ENCODE measurements around the gene C19orf85.

C19orf85 gene

DNA sequence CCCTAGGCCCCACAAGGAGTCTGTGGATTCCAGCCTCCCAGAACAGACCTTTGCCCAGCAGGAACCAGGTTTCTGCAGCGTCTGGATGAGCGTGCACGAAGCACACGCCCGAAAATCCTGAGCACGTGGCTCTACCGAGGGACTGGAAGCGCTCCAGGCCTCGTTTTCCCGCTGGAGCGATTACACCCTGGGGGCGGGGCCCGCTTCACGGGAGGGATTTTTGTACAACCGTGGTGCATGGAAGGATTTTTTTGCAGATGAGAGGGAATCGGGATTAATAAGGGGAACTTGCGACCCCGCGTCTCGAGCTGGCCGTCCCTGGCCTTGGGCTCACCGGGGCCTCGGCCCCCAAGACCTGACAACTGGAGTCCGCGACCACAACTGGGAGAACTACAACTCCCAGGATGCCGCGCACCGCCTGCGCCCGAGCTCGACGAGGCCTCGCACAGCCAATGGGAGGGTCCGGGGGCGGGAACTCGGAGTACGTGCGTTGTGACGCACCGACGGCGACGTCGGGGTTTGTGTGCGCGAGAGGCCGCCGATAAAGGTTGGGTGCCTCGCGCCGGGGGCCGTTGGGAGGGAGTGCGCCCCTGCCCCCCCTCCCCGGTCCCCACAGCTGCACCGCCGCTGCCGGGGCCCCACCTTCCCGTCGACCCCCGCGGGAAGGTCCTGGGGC, 11.7 kb upstream of the C19orf85 start, which contains the start of gene ZNF628:
ZNF628 (plus strand) TSS at position 518 of the 676 bp plus-strand sequence. CDS start 3,294 bp downstream, outside the sequence.
- FAIRE-seq, result no peak

DNA sequence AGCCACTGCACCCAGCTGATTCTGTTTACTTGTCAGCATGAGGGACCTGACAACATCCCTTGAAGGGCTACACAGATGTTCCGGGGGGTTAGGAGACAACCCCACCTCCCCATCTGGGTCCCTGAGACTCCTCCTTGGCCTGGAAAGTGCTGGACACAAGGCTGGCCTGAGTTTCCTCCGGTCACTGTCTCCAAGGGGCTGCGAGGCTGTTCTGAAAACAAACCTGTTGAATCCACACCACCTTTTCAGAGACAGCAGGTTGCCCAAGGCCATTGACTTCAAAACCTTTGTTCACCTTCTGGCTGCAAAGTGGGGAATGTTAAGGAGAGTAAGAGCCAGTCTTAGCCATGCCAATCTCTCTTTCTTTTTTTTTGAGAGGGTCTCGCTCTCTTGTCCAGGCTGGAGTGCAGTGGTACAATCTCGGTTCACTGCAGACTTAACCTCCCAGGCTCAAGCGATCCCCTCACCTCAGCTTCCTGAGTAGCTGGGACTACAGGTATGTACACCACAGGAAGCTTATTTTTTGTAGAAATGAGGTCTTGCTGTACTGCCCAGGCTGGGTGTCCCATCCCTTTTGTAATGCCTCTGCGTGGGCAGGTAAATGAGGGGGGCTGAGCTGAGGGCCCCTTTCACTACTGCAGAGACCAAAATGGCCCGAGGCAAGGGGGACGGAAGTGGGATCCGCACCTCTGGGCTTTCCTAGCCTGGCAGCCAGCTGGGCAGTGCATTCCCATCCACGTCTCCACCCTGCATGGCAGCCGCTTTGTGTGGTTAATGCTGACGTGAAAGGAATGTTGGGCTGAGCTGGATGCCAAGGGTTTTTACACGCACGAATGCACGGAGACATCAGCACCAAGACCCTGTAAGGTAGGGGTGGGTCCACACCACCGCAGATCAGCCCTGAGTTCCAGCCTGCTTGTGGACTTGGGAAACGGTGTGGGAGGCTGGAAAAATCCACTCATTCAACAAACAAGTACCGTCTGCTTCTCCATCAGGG, 10.0 kb upstream of the C19orf85 start:
- FAIRE-seq, result no peak

DNA sequence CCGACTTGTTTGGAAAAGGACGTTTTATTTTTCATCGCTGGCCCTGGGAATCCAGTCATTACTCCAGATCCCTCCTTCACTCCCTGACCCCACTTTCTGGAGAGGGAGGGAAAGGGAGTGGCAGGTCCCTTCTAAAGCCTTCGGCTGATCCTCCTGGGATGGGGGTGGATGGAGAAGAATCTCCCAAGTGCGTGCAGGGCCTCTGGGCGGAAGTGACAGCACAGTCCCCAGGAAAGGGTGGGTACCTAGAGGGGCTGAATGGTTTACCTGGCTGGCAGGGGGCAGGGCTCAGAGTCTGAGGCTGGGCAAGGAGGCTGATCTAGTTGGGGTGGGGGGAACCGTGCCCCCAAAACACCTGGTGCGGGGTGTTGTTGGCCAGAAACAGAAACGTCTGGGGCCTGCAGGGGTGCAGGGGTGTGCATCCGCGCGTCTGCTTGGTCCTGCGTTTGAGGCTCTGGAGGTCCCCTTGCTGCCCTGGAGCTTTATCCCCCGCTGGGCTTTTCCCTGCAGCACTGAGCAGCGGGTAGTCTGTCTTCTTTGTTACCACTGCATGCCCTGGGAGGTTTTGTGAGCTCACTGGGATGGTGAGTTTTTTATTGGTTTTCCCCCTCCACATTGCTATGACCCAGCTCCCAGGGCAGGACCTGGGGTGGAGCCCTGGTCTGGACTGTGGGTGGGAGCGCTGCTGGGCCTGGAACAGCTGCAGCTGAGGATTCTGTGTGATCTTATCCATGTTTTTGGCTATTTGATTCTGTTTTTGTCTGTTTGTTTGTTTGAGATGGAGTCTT, 8.9 kb upstream of the C19orf85 start:
- FAIRE-seq, result no peak

DNA sequence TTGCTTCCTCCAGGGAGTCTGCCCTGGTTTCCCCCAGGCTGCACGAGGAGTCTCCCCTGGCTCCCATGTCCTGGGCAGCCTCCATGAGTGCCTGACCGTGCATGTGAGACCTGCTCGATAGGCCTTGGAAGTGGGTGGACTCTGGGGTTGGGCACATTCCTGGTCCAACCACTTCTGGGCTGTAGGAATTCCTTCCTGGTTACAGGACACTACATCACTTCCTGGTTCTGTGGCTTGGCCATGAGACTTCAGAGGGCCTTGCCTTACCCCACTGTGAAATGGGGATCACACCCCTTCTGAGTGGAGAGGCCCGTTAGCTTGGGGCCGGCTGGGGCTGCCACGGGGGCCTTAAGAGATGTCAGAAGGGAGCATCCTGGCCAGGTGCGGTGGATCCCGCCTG, 7.9 kb upstream of the C19orf85 start:
- no peak for FAIRE-seq

DNA sequence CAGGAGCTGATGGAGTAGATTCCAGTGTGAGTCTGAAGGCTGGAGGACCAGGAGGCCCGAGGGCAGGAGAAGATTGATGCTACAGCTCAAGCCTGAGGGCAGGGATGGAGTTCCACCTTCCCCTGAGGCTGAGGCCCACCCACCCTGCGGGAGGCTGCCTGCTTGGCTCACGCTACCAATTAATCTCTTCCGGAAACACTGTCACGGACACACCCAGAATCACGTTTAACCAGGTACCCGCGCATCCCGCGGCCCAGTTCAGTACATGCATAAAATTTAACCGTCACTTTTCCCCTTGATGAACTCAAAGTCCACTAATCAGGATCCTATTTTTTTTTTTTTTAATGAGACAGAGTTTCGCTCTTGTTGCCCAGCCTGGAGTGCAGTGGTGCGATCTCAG, 6.7 kb upstream of the C19orf85 start:
- no peak for FAIRE-seq

DNA sequence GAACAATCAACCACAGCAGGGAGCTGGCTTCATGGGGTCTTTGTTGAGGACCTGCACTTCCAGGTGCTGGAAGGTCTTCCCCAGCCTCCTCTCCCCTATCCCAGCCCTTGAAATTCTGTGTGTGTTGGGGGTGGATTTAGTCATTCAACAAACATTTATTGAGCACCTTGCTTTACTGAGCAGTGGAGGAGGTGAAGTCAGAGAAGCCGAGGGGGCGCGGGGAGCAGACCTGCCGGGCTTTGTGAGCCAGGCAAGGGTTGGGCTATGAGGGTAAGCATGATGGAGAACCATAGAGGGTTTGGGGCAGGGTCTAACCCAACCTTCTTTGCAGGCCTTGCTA, 3.5 kb upstream of the C19orf85 start:
- FAIRE-seq, result no peak

DNA sequence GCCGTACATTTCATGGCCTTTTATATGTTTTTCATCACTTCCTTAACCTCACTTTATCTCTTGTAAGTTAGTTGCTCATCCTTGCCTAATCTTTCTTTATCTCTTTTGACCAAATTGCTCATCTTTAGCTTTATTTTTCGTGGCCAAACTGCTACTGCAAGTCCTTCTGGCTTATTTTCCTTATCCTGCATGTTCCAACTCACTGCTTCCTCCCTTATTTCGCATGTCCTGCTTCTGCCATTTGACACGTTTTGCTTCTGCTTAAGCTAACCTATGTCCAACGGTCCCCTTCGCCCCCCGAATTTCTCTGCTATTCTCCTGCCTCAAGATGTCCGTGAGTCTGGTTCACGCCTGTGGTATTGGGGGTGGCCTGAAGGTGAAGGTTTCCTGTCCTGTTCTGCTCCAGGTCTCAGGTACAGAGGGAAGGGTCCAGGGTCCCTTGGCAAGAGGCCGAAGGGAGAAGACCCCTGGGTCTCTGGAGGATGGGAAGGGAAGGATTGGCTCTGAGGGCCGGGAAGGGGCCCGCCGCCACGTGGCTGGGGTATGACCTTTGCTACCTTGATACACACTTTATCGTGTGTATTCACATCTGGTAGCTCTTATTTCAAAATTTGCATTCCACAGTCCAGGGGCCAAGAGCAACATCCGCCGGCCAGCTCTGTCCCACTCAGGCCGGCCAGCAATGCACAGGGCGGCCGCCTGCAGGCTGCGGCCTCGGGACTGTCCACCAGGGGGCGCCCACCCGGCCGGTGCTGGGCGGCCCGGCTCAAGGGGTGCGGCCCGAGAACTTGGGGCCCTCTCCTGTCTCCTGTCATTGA, 2.9 kb upstream of the C19orf85 start:
- no peak for FAIRE-seq

DNA sequence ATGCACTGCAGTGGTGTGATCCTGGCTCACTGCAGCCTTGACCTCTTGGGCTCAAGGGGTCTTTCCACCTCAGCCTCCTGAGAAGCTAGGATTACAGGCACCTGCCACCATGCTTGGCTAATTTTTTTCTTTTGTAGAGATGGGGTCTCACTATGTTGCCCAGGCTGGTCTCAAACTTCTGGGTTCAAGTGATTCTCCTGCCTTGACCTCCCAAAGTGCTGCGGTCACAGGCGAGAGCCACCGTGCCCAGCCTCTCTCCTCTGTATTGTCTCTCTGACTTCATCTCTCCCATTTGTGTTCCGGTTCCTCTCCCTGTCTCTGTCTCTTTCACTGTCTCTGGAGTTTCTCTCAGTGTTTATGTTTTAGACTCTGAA, 1.7 kb upstream of the C19orf85 start:
- FAIRE-seq, result no peak

DNA sequence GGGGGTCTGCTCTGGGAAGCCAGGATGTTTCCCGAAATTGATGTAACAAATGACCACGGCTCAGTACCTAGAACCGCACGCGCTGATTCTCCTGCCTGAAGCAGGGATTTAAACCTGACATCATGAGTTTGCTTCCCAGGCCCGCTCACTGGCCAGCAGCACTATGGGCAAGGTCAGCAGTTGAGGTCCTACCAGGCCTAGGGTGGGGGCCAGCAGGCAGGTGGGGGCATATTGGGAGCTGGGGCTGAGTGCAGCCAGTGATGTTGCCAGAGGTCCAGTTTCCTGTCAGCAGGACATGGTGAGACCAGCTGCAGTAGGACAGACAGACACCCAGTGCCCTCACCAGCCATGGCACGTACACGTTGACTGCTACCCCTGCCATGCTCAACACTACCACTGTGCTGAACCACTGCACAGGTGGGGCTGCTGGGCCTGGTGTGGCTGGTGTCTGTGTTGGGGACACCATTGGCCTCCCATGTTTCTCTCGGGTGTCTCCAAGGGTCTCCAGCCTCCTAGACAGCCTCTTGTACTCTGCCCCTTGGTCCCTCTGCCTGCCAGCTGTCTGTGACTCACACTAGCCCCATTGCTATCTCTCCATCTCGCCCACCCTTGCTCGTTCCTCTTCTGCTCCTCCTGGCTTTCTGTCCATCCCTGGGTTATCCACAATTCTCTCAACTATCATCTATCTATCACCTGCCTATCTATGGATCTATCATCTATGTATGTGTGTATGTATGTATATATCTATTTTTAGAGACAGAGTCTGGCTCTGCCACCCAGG, 1.1 kb upstream of the C19orf85 start:
- no peak for FAIRE-seq

DNA sequence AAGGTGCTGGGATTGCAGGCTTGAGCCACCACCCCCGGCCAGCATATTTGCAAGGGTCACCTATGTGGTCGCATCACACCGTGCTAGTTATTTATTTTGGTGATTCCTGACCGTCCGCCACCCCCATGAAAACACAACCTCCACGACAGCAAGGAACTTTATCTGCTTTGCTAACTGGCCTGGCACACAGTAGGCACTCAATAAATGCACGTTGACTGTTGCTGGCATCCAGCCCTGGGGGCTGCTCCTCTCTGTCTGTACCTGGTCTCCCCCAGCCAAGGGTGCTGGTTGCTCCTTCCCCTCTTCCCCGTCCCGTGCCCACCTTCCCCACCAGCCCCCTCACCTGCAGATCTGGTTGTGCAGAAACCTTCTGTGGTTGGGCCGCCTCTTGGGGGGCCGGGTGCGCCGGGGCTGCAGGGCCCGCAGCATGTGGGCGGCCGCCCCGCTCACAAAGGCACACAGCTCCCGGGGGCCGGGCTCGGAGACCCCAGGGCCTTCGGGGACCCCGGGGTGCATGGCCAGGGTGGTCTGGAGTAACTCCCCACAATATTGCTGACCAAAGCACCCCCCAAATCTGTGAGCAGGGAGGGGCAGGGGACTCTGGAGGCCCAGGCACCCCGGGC, 401 bp downstream of the C19orf85 start:
- FAIRE-seq, result no peak

DNA sequence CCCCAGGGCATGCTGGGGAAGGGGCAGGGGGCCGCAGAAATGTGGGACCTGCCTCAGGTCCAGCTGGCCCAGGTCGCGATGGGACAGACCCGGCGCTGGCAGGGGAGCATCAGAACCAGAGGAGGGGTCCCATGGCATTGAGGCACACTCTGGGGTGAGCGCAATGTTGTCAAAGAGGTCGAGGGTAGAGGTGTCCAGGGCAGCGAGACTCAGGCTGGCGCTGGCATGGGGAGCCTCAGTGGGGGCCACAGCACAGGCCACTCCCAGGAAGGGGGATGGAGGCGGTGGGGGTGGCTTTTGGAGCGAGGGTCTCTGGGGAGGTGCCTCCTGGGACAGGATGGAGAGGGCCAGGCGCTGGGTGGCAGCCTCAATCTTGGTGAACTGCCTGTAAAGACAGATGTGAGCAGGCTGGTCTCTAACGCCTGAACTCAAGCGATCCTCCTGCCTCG, 944 bp downstream of the C19orf85 start:
- no peak for FAIRE-seq

DNA sequence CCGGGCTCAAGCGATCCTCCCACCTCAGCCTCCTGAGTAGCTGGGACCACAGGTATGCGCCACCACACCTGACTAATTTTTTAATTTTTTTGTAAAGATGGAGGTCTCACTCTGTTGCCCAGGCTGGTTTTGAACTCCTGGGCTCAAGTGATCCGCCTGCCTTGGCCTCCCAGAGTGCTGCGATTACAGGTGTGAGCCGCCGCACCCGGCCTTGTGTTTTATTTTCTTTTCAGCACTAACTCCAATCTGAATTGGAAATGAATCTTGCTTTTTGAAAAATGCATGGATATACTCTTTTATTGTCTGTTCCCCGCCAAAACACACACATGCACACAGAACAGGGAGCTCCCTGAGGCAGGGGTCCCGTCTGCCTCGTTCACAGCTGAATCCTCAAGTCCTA, 1.8 kb downstream of the C19orf85 start:
- no peak for FAIRE-seq

DNA sequence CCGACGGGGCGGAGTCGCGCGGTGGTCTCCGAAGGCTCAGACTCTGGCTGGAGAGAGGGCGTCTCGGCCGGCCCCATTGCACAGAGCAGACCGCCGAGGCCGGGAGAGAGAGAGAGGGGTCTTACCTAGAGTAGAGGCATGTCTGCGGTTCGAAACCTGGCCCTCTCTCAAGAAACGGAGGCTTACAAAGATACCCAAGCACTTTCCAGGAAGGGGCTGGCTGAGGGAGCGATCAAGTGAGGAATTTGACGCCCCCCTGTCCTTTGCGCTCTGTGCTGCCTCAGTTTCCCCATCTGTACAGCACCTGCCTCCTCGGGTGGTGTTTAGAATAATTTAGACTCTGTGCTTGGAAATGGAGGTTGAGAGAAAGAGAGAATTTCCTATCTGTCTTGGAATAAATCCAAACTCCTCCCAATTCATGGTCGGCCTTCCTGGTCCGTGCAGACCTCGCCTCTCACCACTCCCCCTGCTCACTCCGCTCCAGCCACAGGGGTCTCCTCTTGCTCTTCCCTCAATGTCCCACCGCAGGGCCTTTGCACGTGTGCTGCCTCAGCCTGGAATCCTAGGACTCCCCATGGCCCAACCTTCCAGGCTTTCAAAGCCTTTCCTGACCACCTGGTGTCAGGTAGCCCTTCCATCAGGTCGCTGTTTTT, 2.5 kb downstream of the C19orf85 start:
- FAIRE-seq, result no peak

DNA sequence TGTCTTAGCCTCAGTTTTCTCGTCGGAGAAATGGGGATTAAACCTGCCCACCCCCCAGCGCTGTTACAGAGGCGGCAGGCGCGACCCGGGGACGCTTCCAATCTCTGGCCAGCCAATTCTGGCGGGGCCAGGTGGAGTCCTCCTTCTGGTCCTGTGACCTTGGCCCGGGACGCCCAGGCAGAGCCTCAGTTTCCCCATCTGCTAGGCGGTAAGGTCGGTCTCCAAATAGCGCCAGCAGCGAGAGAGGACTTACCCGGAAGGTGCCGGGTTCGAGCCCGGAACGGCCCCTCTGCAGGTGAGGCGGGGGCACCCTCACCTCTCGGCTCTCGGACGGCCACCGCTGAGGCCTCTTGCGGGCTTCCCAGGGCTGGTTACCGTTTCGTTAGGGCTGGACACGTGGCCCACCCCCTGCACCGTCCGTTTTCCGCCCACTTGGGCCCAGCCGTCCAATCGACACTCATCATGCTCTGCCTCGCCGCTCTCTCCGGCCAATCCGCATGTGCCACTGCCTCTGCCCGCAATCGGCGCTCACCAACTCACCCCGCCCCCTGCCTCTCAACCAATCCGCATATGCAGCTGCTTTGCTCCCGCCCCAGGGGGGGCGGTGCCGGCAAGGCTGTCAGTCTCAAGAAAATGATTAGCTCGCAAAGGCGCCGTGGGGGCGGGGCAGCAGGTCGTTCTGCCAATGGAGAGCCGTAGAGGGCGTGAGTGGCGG, 3.1 kb downstream of the C19orf85 start, which contains the start of gene ISOC2:
ISOC2 (minus strand) TSS at position 384 of the 715 bp plus-strand sequence. CDS start 5,156 bp downstream, outside the sequence.
- FAIRE-seq, result peak; percentile 97

DNA sequence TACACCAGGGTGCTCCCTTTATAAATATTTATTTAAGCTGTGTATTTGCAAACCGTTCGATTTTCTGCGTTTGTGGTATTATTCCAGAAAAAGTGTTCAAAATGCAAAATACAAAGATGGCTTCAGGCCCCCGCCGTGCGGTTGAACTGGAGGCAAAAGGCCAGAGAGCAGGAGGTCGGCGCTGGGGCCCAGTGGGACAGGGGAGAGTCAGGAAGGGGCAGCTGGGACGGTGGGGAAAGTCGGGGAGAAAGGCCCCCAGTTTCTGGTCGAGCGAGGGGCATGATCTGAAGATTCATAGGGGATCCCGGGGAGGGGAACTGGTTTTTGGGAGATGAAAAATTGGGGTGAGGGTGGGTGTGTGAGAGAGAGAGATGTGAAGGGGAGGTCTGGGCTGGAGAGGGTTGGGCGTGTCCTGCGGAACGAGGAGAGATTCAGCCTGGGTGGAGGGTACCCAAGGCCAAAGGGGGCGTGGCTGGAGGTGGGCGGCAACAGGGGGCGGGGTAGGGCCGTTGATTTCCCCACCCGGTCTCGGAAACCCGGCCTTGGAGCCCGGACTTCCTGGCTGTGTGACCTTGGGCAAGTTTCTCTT, 3.8 kb downstream of the C19orf85 start:
- peak; percentile 53 for FAIRE-seq

DNA sequence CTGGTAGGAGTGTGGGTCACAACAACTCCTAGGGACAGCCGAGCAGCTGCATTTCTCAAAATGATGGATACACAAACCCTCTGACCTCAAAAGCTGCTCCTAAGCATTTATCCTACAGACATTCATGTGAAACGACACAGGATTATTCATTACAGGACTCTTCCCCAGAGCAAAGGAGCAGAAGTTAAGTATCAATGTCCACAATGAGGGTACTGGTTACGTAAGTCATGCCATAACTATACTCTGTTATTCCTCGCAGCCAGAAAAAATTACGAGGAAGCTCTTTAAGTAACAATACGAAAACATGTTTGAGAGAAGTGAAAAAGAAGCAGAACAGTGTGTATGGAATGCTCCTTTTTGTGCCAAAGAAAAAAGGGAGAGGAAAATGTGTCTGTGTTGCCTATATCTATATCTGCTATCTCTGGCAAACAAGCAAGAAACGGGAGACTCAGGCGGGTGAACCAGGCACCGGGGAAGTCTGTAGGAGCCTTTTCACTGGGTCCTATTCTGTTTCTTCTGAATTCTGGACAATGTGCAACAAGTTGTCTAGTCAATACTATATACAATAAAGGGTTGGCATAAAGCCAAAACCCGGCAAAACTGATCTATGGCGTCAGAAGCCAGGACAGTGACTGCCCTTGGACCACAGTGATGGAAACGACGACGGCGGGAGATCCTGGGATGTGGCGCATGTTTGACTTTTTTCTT, 4.4 kb downstream of the C19orf85 start:
- no peak for FAIRE-seq

DNA sequence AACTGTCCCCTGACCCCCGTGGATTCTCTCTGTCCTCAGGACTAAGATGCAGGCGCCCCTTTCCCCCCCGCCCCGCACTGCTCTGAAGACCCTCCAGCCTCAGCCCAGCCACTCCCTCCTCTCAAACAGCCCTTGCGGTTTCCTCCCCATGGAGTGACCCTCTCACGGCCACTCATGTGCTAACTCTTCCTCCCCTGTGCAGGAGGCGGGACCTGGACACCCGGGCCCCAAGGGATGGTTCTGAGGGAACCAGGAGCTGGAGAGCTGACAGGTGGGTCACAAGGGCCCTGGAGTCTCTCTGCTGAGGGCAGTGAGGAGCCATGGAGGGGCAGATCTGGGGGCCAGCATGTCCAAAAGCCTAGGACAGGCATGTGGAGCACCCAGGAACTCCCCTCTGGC, 5.0 kb downstream of the C19orf85 start:
- no peak for FAIRE-seq

DNA sequence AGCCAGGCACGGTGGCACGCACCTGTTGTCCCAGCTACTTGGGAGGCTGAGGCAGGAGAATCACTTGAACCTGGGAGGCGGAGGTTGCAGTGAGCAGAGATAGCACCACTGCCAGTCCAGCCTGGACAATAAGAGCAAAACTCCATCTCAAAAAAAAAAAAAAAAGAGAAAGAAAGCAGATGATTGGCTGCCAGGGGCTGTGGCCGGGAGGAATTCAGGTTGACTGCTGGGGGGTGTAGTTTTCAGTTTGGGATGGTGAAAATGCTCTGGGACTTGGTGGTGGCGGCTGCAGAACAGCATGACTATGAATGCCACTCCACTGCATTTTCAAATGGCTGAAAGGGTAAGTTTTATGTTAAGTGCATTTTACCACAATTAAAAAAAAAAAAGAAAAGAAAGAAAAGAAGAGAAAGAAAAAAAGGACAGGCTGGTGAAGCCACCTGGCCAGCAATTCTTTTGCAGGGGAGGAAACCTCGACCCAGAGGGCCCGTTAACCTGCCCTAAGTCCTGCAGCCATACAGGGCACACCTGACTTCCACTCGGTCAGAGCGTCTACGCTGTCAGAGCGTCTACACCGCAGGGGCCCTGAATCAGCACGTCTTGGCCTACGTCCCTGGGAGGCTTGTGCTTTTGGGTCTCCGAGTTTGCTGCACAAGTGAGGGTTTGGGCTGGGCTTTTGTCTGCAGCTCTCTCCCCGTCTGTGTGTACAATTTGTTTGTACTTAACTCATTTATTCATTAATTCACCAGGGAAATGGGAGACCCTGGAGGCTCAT, 6.7 kb downstream of the C19orf85 start:
- FAIRE-seq, result no peak

Data from TTC549 (cell line).